HS-27A (cell line): ENCODE results near the gene KDM6A.
"Not testable (repeated sequence)": the region's sequence is repeated elsewhere in the genome, so short reads cannot be mapped to it uniquely, and the experiment has no call there.

Experiments
- DNase-seq: peaks from one replicate; pipeline ENCODE4 v3.0.0-alpha.2; 2012; ENCODE audit warnings: low read depth, missing footprints

The KDM6A gene

DNA sequence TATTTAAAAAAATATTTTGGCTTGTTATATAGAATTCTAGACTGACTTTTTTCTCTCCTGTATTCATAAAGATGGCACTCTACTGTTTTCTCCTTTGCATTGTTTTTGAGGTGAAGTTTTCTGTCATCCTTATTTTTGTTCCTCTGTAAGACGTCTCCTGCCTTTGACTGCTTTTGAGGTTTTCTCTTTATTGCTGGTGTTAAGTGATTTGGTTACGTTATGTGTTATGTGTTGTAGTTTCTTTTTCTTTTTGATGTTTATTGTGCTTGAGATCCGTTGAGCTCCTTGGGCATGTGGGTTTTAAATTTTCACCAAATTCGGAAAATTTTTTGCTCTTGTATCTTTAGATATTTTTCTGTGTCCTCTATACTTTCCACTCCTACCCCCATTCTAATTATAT, 50.0 kb downstream of the KDM6A start:
- no peak for DNase-seq

DNA sequence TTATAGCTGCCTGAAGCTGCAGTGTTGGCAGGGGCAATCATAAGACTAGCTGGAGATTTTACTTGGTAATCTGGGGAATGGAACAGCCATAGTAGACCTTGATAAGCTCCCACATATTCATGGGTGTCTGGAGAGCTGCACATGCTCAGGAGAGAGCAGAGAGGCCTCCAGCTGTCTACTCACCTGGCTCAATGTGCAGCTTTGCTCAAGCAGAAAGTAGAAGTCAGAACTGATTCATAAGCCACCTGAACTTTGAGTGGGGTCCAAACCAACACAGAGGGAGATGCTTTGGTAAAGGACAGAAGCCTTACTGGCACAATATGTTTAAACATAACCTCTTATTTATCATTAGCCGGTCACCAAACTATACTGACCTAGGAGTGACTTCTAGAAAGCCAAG, 54.4 kb downstream of the KDM6A start:
- no peak for DNase-seq

DNA sequence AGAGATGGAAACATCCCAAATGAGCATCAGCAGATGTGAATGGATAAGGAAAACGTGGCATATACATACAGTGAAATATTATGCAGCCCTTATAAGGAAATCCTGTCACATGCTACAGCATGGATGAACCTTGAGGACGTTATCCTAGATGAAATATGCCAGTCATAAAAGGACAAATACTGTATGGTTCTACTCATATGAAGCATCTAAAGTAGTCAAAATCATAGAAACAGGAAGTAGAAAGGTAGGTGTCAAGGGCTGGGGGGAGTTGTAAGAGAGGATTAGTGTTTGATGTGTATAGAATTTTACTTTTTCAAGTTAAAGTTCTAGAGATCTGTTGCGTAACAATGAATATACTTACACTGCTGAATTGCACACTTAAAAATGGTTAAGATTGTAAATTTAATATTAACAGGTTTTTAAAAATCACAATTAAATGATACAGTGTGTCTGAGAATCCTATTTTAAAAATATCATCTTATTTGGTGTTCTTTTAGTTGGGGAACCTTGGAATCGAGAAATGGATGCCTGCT, 58.5 kb downstream of the KDM6A start:
- no peak for DNase-seq

DNA sequence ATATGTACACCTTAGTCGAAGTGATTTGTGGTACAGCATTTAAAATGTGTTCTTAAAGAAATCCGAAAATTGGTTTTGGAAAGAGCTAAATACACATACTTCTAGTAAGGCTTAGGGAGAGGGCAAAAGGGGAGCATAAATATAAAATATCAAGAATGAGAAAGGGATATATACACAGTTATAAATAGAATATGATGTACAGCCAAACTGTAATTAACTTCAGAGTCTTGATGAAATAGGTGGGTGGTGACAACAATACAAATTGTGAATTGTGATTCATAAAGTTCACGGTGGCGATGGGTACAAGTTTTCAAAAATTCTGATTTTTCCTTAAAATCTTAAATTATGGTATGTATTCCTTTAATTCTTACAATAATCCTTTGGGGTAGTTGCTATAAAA, 62.2 kb downstream of the KDM6A start:
- DNase-seq, result no peak

DNA sequence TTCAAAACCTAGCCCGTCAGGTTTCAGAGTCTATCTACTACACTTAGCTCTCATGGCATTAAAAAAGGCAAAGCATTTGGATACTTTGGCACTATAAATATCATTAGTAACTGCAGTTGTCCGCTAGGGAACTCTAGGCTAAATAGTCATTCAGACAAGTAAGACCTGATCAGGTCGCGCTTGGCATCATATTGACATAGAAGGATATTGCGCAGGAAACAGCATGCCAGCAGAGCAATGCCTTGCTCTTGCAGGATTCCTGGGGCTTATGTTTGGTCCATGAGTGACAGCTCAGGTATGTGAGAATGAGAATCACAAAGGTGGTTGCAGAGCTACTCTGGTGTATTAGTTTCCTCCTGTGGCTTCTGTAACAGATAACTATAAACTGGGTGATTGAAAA, 62.7 kb downstream of the KDM6A start:
- DNase-seq, result no peak

DNA sequence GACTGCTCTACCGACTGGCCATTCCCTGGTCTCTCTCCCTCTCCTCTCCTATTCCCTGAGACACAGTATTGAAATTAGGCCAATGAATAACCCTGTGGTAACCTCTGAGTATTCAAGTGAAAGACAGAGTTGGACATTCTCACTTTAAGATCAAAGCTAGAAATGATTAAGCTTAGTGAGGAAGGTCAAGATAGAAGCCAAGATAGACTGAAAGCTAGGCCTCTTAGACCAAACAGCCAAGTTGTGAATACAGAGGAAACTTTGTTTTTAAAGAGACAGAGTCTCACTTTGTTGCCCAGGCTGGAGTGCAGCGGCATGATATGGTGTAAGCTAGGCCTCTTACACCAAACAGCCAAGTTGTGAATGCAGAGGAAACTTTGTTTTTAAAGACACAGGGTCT, 64.6 kb downstream of the KDM6A start:
- DNase-seq, result no peak

DNA sequence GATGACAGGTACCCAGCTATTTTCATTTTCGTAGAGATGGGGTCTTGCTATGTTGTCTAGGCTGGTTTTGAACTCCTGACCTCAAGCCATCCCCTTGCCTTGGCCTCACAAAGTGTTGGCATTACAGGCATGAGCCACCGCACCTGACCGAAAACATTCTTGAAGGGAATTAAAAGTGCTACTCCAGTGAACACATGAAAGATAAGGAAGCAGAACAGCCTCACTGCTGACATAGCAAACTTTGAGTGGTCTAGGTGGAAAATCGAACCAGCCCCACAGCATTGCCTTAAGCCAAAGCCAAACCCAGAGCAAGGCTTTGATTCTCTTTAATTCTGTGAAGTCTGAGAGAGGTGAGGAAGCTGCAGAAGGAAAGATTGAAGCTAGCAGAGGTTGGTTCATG, 65.1 kb downstream of the KDM6A start:
- DNase-seq, result no peak

DNA sequence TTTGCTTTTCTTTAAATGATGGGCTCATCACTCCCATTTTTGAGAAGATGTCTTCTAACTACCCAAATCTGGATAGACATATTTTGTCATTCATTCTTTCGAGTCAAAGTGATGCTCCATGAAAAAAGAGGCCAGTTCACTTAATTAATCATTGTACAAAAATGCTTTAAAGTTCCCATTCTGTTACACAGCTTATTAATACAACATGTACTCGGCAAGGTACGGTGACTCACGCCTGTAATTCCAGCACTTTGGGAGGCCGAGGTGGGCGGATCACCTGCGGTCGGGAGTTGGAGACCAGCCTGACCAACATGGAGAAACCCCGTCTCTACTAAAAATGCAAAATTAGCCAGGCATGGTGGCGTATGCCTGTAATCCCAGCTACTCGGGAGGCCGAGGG, 67.6 kb downstream of the KDM6A start:
- DNase-seq, result not testable (repeated sequence)

DNA sequence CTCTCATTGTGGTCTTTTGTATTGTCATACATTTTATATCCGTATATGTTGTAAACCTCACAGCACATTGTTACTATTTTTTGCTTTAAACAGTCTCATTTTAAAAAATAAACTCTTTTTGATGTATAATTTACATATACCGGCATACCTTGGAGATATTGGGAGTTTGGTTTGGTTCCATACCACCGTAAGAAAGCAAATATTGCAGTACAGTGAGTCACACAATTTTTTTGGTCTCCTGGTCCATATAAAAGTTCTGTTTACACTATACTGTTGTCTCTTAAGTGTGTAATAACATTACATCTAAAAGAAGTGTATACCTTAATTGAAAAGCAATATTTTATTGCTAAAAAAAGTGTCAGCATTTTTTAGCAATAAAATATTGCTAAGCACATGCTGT, 70.0 kb downstream of the KDM6A start:
- DNase-seq, result no peak

DNA sequence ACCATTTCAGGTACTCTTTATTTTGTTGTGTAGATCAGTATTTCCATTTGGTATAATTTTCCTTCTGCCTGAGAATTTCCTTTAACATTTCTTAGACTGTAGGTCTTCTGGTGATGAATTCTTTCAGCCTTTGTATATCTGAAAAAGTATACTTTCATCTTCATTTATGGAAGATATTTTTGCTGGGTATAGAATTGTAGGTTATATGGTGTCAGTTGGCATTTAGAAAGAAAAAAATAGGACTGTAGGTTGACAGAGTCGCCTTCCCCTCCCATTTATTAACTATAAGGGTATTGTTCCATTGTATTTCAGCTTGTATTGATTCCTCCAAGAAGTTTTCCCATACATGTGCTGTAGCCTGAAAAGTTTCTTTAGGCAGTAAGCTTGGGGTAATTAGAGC, 71.9 kb downstream of the KDM6A start:
- no peak for DNase-seq

DNA sequence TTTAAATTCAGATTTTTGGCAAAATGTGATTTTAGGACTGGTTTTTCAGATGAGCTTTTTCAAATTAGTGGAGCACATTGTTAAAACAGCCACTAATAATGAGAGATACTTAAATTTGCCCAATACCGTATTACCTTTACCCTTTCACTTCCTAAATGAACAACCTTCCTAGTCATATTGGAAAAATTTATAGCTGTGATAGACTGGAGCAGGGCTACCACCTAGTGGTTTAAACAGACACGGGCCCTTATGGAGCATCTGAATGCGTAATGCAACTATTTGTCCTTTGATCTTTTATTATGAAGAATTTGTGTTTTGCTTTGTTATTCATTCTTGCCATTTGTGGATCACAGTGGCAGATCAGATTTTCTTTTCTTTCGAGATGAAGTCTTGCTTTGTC, 72.7 kb downstream of the KDM6A start:
- DNase-seq, result no peak

DNA sequence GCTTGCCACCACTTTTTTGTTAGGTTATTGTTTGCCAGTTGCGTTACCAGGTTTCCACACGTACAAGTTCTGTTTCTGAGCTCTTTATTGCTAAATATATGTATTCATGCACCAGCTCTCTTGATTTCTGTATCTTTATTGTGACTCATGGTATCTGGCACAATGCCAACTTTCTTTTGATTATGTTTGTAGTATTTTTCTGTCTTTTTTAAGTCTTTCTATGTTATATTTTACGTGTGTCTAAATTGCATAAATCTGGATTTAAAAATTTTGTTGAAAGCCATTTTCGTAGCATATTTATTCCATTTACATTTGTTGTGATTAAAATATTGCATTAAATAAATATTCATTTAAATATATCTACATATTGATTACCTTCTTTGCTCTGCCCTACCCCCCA, 73.8 kb downstream of the KDM6A start:
- DNase-seq, result peak; percentile 5

DNA sequence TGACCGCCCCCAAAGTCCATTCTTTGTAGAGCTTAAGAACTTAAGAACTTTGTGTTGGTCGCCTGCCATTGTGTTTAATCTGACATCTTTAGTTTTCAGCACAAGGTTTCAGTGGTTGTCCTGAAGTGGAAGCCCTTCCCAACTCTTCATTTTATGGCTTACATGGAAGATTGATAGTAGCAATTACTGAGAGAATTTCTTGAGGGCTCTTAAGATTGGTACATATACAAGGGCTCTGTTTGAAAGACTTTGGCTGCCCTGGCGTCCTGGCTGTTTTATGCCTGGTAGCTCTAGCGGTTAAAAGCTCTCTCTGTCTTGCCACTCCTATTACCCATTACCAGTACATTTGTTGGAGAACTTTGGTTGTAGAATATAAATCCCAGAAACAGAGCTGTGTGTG, 75.0 kb downstream of the KDM6A start:
- no peak for DNase-seq

DNA sequence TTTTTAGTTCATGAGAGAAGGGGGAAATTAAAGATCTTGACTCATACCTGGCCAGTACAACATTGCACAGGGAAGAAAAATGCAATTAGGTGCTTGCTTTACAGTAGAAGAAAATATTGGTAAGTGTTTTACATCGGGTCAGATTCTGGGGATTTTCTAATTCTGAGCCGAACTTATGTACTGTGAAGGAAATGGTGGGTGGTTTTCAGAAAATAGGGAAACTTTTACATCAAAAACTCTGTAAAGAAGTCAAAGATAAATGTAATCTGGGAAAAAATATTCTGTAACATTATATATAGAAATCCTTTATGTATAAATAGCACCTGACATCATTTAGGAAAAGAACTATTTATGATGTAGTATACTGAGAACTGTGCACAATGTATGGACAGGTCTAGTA, 75.4 kb downstream of the KDM6A start:
- DNase-seq, result no peak

DNA sequence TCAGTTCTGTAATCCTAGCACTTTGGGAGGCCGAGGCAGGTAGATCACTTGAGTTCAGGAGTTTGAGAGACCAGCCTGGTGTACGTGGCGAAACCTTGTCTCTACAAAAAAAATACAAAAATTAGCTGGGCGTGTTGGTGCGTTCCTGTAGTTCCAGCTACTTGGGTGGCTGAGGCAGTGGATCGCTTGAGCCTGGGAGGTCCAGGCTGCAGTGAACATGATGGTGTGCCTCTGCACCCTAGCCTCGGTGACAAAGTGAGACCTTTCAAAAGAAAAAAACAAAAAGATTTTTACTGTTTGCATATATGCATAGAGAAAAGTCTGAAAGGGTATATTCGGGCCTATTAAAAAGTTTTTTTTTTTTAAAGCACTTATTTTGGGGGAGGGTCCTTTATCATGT, 76.1 kb downstream of the KDM6A start:
- DNase-seq, result no peak

DNA sequence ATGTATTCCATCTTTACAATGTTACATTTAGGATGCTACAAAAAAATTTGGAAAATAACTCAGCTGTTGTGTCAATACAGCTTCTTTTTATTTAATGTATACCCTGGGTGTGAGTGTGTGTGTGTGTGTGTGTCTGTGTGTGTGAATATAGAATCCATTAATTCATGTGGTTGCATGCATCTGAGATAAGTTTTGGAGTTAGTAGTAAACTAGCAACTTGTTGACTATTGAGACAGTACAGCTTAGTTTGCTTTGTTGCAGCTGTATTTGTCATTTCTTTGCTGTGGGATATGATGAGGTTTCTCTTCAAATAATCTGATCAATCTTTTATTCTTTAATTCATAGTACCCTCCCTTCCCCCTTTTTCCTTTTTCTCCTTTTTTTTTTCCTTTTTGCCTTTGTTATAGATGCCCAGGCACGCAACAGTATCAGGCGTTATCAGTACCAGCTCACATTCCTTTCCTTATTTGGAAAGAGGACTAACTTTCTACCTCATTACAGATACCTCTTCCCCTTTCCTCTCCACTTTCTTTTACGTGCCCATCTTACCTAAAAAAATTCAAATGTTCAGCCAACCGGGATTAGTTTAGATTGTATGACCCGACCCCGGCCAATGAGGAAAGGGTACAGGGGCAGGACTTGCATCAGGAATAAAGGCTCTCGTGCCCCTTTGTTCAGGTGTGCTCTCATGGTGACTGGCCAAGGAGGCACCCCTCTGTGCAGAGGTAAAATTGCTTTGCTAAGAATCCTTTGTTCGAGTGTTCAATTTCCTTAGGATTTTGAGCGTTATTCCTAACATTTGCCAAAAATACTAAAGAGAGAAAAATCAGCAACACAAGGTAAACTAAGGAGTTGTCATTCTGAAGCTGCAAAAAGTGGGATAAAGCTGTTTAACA, 77.7 kb downstream of the KDM6A start:
- not testable (repeated sequence) for DNase-seq

DNA sequence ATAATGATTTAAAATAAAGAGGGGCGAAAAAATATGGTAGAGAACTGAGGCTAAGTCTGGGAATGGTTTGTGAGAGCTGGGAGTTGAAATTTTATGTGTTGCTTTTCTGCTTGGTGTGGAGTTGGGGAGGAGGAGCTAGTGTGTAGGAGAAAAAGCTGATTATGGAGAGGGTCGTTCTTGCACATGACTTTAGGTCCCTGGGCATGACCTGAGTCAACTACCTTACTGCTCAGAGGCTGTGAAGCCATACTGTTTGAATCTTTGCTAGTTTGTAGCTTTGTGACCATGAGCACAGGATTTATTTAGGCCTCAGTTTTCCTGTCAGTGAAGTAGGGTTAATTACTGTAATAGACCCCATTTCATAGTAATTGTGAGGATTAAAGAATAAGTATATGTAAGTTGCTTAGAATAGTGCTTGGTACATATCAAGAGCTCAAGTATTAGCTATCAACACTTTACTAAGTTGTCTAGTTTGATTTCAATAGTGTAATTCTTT, 78.6 kb downstream of the KDM6A start:
- DNase-seq, result no peak

DNA sequence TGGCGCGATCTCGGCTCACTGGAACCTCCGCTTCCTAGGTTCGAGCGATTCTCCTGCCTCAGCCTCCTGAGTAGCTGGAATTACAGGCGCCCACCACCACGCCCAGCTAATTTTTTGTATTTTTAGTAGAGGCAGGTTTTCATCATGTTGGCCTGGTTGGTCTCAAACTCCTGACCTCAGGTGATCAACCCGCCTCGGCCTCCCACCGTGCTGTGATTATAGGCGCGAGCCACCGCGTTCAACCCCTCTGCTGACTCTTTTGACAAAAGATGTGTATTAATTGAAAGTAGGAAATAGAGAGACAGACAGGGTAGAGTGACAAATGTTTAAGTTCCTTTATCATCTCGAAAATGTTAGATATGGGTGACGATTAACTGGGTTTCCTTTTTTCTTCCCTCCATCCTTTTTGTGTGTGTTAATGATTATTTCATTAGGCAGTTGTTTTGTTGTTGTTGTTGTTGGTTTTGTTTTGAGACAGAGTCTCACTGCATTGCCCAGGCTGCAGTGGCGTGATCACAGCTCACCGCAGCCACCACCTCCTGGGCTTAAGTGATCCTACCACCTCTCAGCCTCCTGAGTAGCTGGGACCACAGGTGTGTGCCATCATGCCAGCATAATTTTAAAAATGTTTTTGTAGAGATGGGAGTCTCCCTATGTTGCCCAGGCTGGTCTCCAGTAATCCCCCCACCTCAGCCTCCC, 79.5 kb downstream of the KDM6A start:
- no peak for DNase-seq

DNA sequence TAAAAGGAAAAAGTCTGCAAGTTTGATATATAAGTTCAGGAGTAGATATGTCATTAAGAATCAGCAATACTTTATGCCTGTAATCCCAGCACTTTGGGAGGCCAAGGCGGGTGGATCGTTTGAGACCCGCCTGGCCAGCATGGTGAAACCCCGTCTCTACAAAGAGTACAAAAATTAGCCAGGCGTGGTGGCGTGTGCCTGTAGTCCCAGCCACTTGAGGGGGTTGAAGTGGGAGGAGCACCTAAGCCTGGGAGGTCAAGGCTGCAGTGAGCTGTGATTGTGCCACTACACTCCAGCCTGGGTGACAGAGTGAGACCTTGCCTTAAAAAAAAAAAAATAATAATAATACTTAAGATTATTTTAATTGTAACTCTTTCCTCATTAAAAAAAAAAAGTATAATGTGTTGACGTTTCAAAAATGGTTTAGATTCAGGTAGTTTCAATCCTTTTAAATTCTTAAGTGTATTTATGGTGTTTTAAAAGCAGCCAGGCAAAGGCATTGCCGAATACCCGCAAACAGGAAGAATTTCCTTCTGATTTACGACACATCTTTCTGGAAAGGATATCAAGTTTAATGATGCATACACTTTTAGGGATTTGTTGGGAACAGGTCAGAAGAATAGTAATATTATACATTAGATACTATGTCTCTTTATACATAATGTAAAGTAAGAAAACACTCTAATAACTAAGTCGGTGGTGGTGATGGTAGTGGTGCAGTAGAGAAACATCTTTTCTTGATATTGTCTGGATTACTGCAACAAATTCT, 80.9 kb downstream of the KDM6A start:
- no peak for DNase-seq

DNA sequence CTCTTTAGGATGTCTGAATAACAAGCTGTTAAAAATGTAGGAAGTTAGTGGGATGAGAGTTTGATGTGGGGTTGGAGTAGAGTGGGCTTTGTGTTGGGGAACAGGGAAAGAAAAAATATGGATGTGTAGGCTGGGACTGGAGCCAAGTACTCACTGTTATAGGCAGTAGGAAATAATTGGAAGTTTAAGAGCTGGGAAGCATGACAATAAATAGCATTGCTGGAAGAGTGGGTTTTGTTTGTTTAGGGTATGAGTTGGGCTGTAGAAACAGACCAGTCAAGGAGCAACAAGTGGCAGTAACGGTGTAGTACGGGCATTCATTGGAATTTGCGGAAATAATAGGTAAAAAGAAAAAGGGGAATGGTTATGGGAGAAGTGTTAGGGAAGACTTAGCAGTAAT, 81.6 kb downstream of the KDM6A start:
- DNase-seq, result no peak

DNA sequence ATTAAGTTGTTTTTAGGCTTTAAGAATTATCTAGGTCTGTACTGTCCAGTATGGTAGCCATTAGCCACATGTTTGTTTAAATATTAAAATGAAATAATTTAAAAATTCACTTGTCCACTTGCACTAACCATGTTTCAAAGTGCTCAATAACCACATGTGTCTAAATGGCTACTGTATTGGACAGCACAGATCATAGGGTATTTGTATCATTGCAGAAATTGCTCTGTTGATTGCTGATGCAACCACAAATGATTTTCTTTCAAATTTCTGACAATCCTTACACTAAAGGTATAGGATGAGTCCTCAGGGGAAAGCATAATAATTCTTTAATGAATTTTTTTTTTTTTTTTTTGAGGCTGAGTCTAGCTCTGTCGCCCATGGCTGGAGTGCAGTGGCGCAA, 84.9 kb downstream of the KDM6A start:
- no peak for DNase-seq

DNA sequence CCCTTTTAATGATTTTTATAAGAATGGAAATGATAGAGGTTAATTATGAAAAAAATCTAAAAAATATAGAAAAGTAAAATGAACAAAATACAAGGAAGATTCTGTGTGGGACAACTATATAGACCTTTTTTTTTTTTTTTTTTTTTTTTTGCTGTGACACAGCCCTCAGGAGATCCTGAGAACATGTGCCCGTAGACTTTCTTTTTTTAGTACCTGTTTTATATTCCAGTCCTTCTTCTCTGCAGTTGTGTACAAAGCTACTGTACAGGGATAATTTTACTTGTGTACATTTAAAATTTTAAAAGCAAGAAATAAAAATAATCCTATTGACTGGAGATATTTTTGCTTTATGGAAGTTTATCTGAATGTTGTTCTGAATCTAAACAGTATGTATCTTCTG, 85.5 kb downstream of the KDM6A start:
- DNase-seq, result no peak
